ENCODE measurements around the gene FAHD1. TPM values are rescaled to one million over a fixed set of nuclear protein-coding genes. Genes with fewer than 3 reads are reported as not detected.
"Not testable (repeated sequence)": the region's sequence is repeated elsewhere in the genome, so short reads cannot be mapped to it uniquely, and the experiment has no call there.

The FAHD1 gene
- total RNA-seq, 2 donors from 2014 or later: 13.9 to 14.5 TPM

DNA sequence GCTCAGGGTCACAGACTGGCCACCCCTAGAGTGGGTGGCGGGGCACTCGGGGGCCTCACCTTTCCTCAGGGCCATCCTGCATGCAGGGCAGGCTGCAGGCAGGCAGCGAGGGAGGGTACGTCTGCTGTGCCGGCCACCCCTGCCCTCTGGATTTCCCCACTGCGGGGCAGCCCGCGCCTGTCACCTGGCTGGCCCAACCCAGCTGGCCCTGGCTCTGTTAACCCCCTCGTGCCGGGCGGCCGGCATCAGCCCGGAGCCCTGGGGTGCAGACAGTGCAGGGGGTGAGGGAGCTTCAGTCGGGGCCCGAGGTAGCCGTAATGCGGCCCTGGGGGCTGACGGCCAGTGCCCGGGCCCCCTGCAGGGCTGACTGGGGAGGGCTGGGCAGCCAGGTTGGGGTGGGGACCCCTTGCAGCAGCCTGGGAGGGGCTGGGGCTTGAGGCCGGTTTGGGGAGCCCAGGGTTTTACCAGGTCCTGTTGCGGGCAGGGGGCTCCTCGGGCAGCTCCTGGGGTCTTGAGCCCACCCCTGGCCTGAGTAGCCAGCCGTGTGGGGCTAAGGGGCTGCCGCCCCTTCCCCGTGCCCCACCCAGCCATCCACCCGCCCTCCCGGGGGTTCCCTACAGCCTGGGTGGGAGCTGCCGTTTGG lies 33.3 kb upstream of the FAHD1 start, which contains the start of gene IGFALS:
TSS of gene IGFALS (minus strand) at position 128 of the 643 bp plus-strand sequence. CDS start at position 75, 53 bp downstream.
- Mint-ChIP-seq H3K27ac (no peak within 1 kb of the TSS), H3K4me3 (no peak within 1 kb of the TSS), H3K4me1 (ENCODE audit: low read depth in 2 of 2) (peaks cover 0 to 4% of the 10 kb centered on the region in 2 donors), H3K27me3 (no peaks in the 10 kb centered on the region), H3K36me3 (no peaks in the 10 kb centered on the region), H3K9me3 (no peaks in the 10 kb centered on the region)
- ATAC-seq (no peak), DNase-seq (ENCODE audit: low spot score) (peak; percentile 60)

DNA sequence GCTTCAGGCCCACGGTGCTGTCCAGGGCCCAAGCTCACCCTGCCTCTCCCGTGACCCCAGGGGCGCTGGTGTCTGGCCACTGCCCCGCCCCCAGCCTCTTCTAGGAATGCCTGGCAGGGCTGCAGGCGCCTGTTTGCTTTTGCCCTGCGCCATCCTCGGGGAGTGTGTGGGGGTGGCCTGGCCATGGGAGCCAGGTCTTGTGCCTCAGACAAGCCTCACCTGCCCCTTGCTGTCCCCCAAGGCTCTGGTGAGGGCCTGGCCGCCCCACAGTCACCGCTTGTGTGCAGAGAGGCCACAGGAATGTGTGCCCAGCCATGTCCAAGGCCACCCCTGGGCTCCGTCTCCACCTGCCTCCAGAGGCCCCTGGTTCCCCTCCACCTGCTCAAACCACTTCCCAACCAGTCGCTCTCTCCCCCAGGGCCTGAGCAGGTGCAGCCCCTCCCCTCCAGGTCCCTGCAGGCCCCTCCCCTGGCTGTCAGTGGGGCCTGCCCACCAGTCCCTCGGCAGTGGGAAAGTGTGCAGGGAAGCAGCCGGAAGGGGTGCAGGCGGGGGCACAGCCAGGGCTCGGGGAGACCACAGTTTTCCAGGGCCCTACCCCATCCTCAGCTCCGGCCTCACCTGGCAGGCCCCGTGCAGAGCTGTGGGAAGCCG lies 32.7 kb upstream of the FAHD1 start:
- Mint-ChIP-seq H3K27me3 (no peaks in the 10 kb centered on the region), H3K36me3 (peaks cover under 1% of the 10 kb centered on the region), H3K4me3 (no peak overlapping the region), H3K9me3 (peaks cover 4% of the 10 kb centered on the region), H3K4me1 (ENCODE audit: low read depth in 2 of 2) (no peaks in the 10 kb centered on the region), H3K27ac (no peak overlapping the region)
- DNase-seq (ENCODE audit: low spot score): peak; percentile 46
- no peak for ATAC-seq

GRCh38 chr16:1794908-1795666 lies 31.9 kb upstream of the FAHD1 start:
- no peaks in the 10 kb centered on the region for H3K27me3 Mint-ChIP-seq
- H3K4me3 Mint-ChIP-seq: no peak overlapping the region
- DNase-seq (ENCODE audit: low spot score) (peak; percentile 51), ATAC-seq (no peak)
- H3K9me3 Mint-ChIP-seq: peaks cover 7% of the 10 kb centered on the region
- H3K27ac Mint-ChIP-seq: no peak overlapping the region
- H3K4me1 Mint-ChIP-seq (ENCODE audit: low read depth in 2 of 2): no peaks in the 10 kb centered on the region
- peaks cover 7% of the 10 kb centered on the region for H3K36me3 Mint-ChIP-seq

DNA sequence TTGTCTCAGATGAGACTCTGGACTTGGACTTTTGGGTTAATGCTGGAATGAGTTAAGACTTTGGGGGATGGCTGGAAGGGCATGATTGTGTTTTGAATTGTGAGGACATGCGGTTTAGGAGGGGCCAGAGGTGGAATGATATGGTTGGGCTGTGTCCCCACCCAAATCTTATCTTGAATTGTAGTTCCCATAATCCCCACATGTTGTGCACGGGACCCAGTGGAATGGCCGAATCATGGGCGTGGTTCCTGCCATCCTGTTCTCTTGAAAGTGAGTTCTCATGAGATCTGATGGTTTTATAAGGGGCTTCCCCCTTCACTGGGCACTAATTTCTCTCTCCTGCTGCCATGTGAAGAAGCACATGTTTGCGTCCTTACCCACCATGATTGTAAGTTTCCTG lies 27.7 kb upstream of the FAHD1 start:
- not testable (repeated sequence) for ATAC-seq; H3K4me1 Mint-ChIP-seq (ENCODE audit: low read depth in 2 of 2); H3K4me3 Mint-ChIP-seq; H3K9me3 Mint-ChIP-seq; H3K27ac Mint-ChIP-seq; H3K27me3 Mint-ChIP-seq
- DNase-seq (ENCODE audit: low spot score): peak; percentile 16
- peaks cover 12% of the 10 kb centered on the region for H3K36me3 Mint-ChIP-seq

- no peak for ATAC-seq
- Mint-ChIP-seq H3K27me3 (no peaks in the 10 kb centered on the region), H3K9me3 (peaks cover 7% of the 10 kb centered on the region), H3K4me3 (no peak overlapping the region), H3K27ac (no peak overlapping the region), H3K36me3 (peaks cover 12% of the 10 kb centered on the region), H3K4me1 (ENCODE audit: low read depth in 2 of 2) (peaks cover 0 to 3% of the 10 kb centered on the region in 2 donors)
- peak; percentile 2 for DNase-seq (ENCODE audit: low spot score)
Measured at GRCh38 chr16:1800701-1801100, 26.3 kb upstream of the FAHD1 start.

GRCh38 chr16:1807626-1808025 lies 19.4 kb upstream of the FAHD1 start:
- peaks cover 0 to 3% of the 10 kb centered on the region in 2 donors for H3K4me1 Mint-ChIP-seq (ENCODE audit: low read depth in 2 of 2)
- no peak for ATAC-seq

GRCh38 chr16:1808691-1809090 lies 18.3 kb upstream of the FAHD1 start:
- Mint-ChIP-seq H3K27ac (no peak overlapping the region), H3K27me3 (no peaks in the 10 kb centered on the region), H3K36me3 (no peaks in the 10 kb centered on the region), H3K4me3 (no peak overlapping the region), H3K4me1 (ENCODE audit: low read depth in 2 of 2) (peaks cover 0 to 8% of the 10 kb centered on the region in 2 donors), H3K9me3 (no peaks in the 10 kb centered on the region)
- no peak for ATAC-seq
- peak; percentile 16 for DNase-seq (ENCODE audit: low spot score)

More at GRCh38 chr16:1807626-1808025, 19.4 kb upstream of the FAHD1 start:
- no peaks in the 10 kb centered on the region for H3K36me3 Mint-ChIP-seq
- H3K27me3 Mint-ChIP-seq: no peaks in the 10 kb centered on the region
- no peak overlapping the region for H3K4me3 Mint-ChIP-seq
- no peaks in the 10 kb centered on the region for H3K9me3 Mint-ChIP-seq
- no peak overlapping the region for H3K27ac Mint-ChIP-seq
- DNase-seq (ENCODE audit: low spot score): peak; percentile 51

- peak; percentile 62 for DNase-seq (ENCODE audit: low spot score)
- H3K27me3 Mint-ChIP-seq: no peaks in the 10 kb centered on the region
- no peak for ATAC-seq
- no peak overlapping the region for H3K27ac Mint-ChIP-seq
- peaks cover 0 to 5% of the 10 kb centered on the region in 2 donors for H3K4me1 Mint-ChIP-seq (ENCODE audit: low read depth in 2 of 2)
- no peaks in the 10 kb centered on the region for H3K36me3 Mint-ChIP-seq
- no peaks in the 10 kb centered on the region for H3K9me3 Mint-ChIP-seq
- no peak overlapping the region for H3K4me3 Mint-ChIP-seq
Measured at GRCh38 chr16:1809281-1809801, 17.7 kb upstream of the FAHD1 start.

GRCh38 chr16:1810106-1810505 lies 16.9 kb upstream of the FAHD1 start:
- Mint-ChIP-seq H3K27me3 (no peaks in the 10 kb centered on the region), H3K4me1 (ENCODE audit: low read depth in 2 of 2) (peaks cover 0 to 5% of the 10 kb centered on the region in 2 donors), H3K4me3 (no peak overlapping the region), H3K9me3 (no peaks in the 10 kb centered on the region), H3K36me3 (no peaks in the 10 kb centered on the region), H3K27ac (no peak overlapping the region)
- ATAC-seq: no peak
- DNase-seq (ENCODE audit: low spot score): peak; percentile 44

- Mint-ChIP-seq H3K27me3 (no peaks in the 10 kb centered on the region), H3K9me3 (no peaks in the 10 kb centered on the region), H3K27ac (no peak overlapping the region), H3K36me3 (no peaks in the 10 kb centered on the region), H3K4me3 (no peak overlapping the region), H3K4me1 (ENCODE audit: low read depth in 2 of 2) (peaks cover 0 to 5% of the 10 kb centered on the region in 2 donors)
- no peak for ATAC-seq
- DNase-seq (ENCODE audit: low spot score): no peak
Measured at GRCh38 chr16:1810536-1810935, 16.5 kb upstream of the FAHD1 start.

DNA sequence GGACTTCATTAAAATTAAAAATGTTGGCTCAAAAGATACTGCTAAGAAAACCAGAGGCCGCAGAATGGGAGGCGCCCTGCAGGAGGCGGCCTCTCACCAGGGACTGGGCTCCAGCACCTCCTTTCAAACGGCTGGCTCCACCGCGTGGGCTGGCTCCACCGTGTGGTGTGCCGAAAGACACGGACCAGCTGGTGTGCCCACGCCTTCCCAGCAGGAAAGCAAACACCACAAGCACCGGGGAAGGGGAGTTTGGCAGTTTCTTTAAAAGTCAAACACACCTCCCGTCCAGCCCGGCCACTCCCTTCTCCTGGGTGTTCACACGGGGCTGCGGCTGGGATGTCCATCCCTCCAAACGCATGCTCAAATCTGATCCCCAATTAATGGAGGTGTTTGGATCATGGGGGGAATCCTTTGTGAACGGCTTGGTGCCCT lies 14.3 kb upstream of the FAHD1 start:
- ATAC-seq (peak in 1 of 2 donors; percentile 41), DNase-seq (ENCODE audit: low spot score) (peak; percentile 42)
- no peaks in the 10 kb centered on the region for H3K27me3 Mint-ChIP-seq
- H3K4me3 Mint-ChIP-seq: no peak overlapping the region
- peak overlapping the region in 1 of 2 donors; percentile 76 for H3K27ac Mint-ChIP-seq
- peaks cover 0 to 5% of the 10 kb centered on the region in 2 donors for H3K4me1 Mint-ChIP-seq (ENCODE audit: low read depth in 2 of 2)
- no peaks in the 10 kb centered on the region for H3K36me3 Mint-ChIP-seq
- no peaks in the 10 kb centered on the region for H3K9me3 Mint-ChIP-seq

- Mint-ChIP-seq H3K27ac (no peak overlapping the region), H3K9me3 (no peaks in the 10 kb centered on the region), H3K36me3 (no peaks in the 10 kb centered on the region), H3K4me3 (no peak overlapping the region), H3K4me1 (ENCODE audit: low read depth in 2 of 2) (peaks cover 0 to 5% of the 10 kb centered on the region in 2 donors), H3K27me3 (no peaks in the 10 kb centered on the region)
- ATAC-seq (no peak), DNase-seq (ENCODE audit: low spot score) (peak; percentile 31)
Measured at GRCh38 chr16:1815461-1815860, 11.5 kb upstream of the FAHD1 start.

GRCh38 chr16:1816396-1817275 lies 10.4 kb upstream of the FAHD1 start:
- Mint-ChIP-seq H3K4me1 (ENCODE audit: low read depth in 2 of 2) (peaks cover 0 to 5% of the 10 kb centered on the region in 2 donors), H3K4me3 (no peak overlapping the region), H3K36me3 (no peaks in the 10 kb centered on the region), H3K9me3 (no peaks in the 10 kb centered on the region), H3K27ac (no peak overlapping the region), H3K27me3 (no peaks in the 10 kb centered on the region)
- DNase-seq (ENCODE audit: low spot score) (peak; percentile 48), ATAC-seq (no peak)

Data from natural killer cell treated with Interleukin-12 subunit alpha and Interleukin-12 subunit beta and Interleukin-15 and Interleukin-18, amount 100 ng/mL, for 72 hours (primary cell).